Measurements from ENCODE around the gene KRT40.

DNA sequence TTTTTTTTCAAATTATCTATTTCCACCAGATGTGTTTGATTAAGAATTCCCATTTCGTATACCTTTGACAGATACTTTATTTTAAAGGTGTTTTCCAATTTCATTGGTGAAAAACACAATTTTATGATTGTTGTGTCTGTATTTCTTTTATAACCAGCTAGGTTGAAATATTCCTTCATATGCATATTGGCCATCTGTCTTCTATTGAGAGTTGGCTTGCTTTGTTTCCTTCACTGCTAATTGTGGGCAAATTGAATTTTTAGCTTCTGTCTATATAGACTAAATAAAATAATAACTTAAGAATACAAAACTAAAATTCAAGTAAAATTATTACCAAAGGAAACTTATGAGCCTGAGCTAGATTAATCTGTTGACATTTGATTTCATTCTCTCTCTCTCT lies 11.0 kb upstream of the KRT40 start:
- TF ChIP-seq, protein P1, sequence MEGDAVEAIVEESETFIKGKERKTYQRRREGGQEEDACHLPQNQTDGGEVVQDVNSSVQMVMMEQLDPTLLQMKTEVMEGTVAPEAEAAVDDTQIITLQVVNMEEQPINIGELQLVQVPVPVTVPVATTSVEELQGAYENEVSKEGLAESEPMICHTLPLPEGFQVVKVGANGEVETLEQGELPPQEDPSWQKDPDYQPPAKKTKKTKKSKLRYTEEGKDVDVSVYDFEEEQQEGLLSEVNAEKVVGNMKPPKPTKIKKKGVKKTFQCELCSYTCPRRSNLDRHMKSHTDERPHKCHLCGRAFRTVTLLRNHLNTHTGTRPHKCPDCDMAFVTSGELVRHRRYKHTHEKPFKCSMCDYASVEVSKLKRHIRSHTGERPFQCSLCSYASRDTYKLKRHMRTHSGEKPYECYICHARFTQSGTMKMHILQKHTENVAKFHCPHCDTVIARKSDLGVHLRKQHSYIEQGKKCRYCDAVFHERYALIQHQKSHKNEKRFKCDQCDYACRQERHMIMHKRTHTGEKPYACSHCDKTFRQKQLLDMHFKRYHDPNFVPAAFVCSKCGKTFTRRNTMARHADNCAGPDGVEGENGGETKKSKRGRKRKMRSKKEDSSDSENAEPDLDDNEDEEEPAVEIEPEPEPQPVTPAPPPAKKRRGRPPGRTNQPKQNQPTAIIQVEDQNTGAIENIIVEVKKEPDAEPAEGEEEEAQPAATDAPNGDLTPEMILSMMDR (IDR thresholded peaks at IDR 0.05; ENCODE audit: insufficient read depth, low read length) = no peak
- TF ChIP-seq, protein P2, sequence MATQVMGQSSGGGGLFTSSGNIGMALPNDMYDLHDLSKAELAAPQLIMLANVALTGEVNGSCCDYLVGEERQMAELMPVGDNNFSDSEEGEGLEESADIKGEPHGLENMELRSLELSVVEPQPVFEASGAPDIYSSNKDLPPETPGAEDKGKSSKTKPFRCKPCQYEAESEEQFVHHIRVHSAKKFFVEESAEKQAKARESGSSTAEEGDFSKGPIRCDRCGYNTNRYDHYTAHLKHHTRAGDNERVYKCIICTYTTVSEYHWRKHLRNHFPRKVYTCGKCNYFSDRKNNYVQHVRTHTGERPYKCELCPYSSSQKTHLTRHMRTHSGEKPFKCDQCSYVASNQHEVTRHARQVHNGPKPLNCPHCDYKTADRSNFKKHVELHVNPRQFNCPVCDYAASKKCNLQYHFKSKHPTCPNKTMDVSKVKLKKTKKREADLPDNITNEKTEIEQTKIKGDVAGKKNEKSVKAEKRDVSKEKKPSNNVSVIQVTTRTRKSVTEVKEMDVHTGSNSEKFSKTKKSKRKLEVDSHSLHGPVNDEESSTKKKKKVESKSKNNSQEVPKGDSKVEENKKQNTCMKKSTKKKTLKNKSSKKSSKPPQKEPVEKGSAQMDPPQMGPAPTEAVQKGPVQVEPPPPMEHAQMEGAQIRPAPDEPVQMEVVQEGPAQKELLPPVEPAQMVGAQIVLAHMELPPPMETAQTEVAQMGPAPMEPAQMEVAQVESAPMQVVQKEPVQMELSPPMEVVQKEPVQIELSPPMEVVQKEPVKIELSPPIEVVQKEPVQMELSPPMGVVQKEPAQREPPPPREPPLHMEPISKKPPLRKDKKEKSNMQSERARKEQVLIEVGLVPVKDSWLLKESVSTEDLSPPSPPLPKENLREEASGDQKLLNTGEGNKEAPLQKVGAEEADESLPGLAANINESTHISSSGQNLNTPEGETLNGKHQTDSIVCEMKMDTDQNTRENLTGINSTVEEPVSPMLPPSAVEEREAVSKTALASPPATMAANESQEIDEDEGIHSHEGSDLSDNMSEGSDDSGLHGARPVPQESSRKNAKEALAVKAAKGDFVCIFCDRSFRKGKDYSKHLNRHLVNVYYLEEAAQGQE (IDR thresholded peaks at IDR 0.05; ENCODE audit: insufficient replicate concordance, low read depth) = no peak
- TF ChIP-seq POLR2AphosphoS5 (IDR thresholded peaks at IDR 0.05; ENCODE audit: low read depth) (no peak), GABPA (IDR thresholded peaks at IDR 0.05; ENCODE audit: low read depth) (no peak)

Measured in HL-60 (cell line).